IPS DF 4.7 (cell line): ENCODE data around the gene MYO16.
"Not testable (repeated sequence)": the region's sequence is repeated elsewhere in the genome, so short reads cannot be mapped to it uniquely, and the experiment has no call there.

Experiments
- DNase-seq: peaks from one replicate; pipeline ENCODE4 v3.0.0-alpha.2; 2013; ENCODE audit warnings: low spot score; ENCODE audit errors: extremely low read depth

The MYO16 gene

GRCh38 chr13:108741930-108742329 is 112.5 kb downstream of the MYO16 start:
- DNase-seq: no peak

DNA sequence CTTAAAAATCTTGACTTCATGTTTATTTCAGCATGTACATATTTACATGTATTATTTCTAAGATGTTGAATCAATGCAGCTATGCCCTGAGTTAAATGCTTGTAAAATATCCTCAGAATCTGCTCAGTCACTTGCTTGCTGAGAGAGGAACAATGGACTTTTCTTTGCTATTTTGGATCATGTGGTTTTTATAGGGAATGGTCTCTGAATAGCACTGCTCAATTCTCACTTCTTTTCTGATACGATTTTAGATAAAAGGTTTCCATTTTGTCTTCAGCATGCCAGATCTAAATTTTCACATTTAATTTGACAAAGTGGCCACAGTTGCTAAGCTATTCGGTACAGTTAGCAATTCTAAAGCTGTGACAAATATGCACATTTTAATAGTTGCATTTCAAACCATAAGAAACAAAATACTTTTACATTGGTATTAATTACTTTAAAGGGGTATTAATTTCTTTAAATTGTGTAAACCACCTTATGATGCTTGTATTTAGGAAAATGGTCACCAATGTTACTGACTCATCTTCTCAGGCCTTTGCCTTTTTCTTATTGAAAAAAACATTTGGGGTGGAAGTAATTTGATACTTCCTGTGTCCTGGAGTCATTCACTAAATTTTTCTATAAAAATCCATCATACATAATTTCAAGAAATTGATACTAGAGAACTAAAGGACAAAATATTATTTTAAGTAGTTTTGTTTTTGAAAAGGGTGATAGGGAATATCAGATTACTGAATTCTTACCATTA is 113.5 kb downstream of the MYO16 start:
- DNase-seq: no peak

DNA sequence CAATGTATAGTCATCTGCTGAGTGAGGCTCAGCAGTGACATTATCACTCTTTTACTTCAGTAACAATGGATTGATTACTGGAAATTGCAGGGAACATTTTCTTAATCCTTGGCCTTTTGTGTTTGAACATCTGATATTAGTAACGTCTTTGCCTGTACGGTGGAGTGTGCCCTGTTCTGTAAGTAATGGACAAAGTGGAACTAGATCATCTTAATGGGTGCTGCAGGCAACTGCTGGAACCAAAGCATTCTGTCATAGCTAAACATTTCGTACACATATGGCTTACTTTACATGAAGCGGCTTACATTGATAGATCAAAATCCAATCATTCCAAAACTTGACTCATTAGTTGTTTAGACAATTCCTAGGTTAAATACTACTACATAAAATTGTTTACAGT is 114.1 kb downstream of the MYO16 start:
- no peak for DNase-seq

GRCh38 chr13:108747843-108748242 is 118.4 kb downstream of the MYO16 start:
- no peak for DNase-seq

- DNase-seq: no peak
Observed at GRCh38 chr13:108752276-108752675, 122.9 kb downstream of the MYO16 start.

GRCh38 chr13:108755083-108755482 is 125.7 kb downstream of the MYO16 start:
- no peak for DNase-seq

GRCh38 chr13:108760129-108760528 is 130.7 kb downstream of the MYO16 start:
- no peak for DNase-seq

GRCh38 chr13:108760541-108760940 is 131.1 kb downstream of the MYO16 start:
- DNase-seq: no peak

DNA sequence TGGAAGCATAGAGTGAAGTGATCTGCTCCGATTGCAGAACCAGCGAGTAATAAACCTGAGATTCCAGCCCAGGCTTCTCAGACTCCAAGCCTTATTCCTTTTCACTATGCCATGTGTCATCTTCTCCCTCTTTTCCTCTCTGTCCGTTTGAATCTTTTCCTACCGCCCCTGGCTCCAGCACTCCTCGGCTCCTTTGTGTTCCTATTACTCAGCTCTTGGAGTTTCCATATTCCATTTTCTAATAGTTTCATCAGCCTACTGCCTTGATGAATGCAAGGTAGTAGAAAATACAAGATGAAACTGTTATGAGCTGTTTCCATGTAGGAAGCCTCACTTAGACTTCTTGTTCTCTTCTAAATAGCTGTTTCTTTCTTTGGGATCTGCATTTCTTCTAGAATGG is 138.6 kb downstream of the MYO16 start:
- no peak for DNase-seq

GRCh38 chr13:108769213-108770070 is 140.0 kb downstream of the MYO16 start:
- no peak for DNase-seq

DNA sequence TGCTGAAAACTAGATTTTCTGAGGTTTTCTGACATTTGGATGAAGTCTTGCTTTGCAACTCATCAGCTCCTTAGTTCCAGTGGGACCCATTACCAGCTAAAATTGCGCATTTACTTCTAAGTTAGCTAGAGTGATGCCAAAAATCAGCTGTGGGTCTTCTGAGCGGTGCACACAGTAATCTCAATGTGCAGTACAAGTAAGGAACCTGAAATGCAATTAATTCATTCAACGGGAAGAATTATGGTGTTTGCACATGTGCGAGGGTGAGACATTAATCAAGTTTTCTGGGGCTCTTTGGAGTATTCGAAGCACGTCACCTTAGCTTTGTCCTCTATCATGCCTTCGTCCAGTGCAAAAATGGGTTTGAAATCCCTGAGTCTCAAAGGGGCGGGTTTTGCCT is 146.2 kb downstream of the MYO16 start:
- DNase-seq: no peak

- DNase-seq: no peak
Observed at GRCh38 chr13:108776650-108777049, 147.2 kb downstream of the MYO16 start.

GRCh38 chr13:108777421-108778420 is 148.3 kb downstream of the MYO16 start:
- DNase-seq: peak; percentile 49

GRCh38 chr13:108779308-108779707 is 149.9 kb downstream of the MYO16 start:
- DNase-seq: no peak

DNA sequence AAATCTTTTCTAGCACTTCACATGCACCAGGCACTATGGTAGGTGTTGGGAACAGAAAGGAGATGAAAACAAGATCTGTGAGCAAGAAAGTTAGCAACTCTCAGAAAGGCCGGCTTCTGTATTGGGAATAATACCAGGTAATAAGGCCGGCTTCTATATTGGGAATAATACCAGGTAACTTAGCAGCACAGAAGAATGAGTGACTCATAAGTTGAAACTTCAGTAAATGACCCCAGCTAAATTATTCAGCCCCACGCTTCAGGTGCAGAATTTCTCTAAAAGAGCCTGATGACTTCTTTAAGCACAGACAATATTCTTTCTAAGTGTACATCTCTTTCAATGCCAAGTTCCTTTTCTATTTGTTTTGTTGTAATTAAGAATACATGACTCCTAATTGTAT is 151.3 kb downstream of the MYO16 start:
- DNase-seq: no peak

GRCh38 chr13:108781312-108781711 is 151.9 kb downstream of the MYO16 start:
- DNase-seq: no peak

DNA sequence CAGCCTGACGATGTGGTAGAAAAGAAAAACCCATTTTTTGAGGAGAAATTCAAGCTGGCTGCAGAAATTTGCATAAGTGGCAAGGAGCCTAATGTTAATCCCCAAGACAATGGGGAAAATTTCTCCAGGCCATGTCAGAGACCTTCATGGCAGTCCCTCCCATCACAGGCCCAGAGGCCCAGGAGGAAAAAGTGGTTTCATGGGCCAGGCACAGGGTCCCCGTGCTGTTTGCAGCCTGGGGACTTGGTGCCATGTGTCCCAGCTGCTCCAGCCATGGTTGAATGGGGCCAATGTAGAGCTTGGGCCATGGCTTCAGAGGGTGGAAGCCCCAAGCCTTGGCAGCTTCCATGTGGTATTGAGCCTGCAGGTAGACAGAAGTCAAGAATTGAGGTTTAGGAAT is 153.1 kb downstream of the MYO16 start:
- not testable (repeated sequence) for DNase-seq

DNA sequence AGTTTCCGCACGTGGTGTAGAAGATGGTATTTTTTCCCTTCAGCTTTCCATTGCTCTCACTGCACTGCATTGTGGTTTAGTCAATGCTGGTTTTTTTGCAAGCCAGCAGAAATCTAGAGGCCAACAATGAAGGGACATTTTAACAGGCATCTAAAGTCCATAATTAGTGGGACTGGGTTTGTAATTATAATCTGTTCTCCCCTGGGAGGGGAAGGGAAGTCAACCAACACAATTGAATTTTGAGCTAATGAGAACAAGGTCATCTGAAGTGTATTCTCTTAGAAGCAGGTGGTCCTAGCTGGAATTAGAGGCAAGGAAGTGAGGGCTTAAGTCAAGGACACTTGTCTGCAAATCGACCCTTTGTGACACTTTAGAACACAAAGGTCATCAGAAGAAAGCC is 156.4 kb downstream of the MYO16 start:
- DNase-seq: no peak

GRCh38 chr13:108786456-108787200 is 157.2 kb downstream of the MYO16 start:
- no peak for DNase-seq

- DNase-seq: no peak
Observed at GRCh38 chr13:108787700-108788414, 158.4 kb downstream of the MYO16 start.
